KMS-11 (cell line): ENCODE results near the gene ZC3H13.

Experiments used
- H2AFZ ChIP-seq: fragments of 200-600 bp; sonication (generic); 2 replicates; pipeline ENCODE4 v1.6.1; 2016; ENCODE audit warnings: antibody characterized with exemption, mixed run types, low read depth
- H3K27ac ChIP-seq: fragments of 200-600 bp; sonication (generic); 2 replicates; pipeline ENCODE4 v1.6.1; 2016; ENCODE audit warnings: mild to moderate bottlenecking, mixed run types
- H3K27me3 ChIP-seq: fragments of 200-600 bp; sonication (generic); 2 replicates; pipeline ENCODE4 v1.6.1; 2017; ENCODE audit warnings: mild to moderate bottlenecking, low read depth, mixed run types, moderate library complexity; ENCODE audit not compliant: insufficient read depth
- H3K36me3 ChIP-seq: fragments of 200-600 bp; sonication (generic); 2 replicates; pipeline ENCODE4 v1.6.1; 2017; ENCODE audit warnings: mild to moderate bottlenecking, mixed run types; ENCODE audit not compliant: insufficient read depth
- H3K4me1 ChIP-seq: fragments of 200-600 bp; sonication (generic); 2 replicates; pipeline ENCODE4 v1.6.1; 2016; ENCODE audit warnings: mild to moderate bottlenecking, low read depth, mixed run types; ENCODE audit not compliant: poor library complexity, severe bottlenecking
- H3K4me2 ChIP-seq: fragments of 200-600 bp; sonication (generic); 2 replicates; pipeline ENCODE4 v1.7.0; 2016; ENCODE audit warnings: mild to moderate bottlenecking, mixed run types
- H3K4me3 ChIP-seq: fragments of 200-600 bp; sonication (generic); IDR thresholded peaks from 2 replicates; pipeline ENCODE4 v1.6.1; 2017; ENCODE audit warnings: low read depth, low read length, mixed read lengths; ENCODE audit not compliant: insufficient read depth
- H3K79me2 ChIP-seq: fragments of 200-600 bp; sonication (generic); 2 replicates; pipeline ENCODE4 v1.6.1; 2016; ENCODE audit warnings: low read depth, mixed run types; ENCODE audit not compliant: insufficient read depth
- H3K9ac ChIP-seq: fragments of 200-600 bp; sonication (generic); 2 replicates; pipeline ENCODE4 v1.6.1; 2016; ENCODE audit warnings: mild to moderate bottlenecking, mixed run types
- H4K20me1 ChIP-seq: fragments of 200-600 bp; sonication (generic); 2 replicates; pipeline ENCODE4 v1.6.1; 2016; ENCODE audit warnings: mild to moderate bottlenecking, mixed run types; ENCODE audit not compliant: insufficient read depth
- TF ChIP-seq, protein P1 (sequence below): fragments of 200-600 bp; sonication (generic); conservative IDR thresholded peaks from 2 replicates; pipeline ENCODE4 v1.6.1; 2017; ENCODE audit warnings: low read depth, mild to moderate bottlenecking, antibody characterized with exemption, low read length, moderate library complexity, mixed read lengths

Gene ZC3H13

DNA sequence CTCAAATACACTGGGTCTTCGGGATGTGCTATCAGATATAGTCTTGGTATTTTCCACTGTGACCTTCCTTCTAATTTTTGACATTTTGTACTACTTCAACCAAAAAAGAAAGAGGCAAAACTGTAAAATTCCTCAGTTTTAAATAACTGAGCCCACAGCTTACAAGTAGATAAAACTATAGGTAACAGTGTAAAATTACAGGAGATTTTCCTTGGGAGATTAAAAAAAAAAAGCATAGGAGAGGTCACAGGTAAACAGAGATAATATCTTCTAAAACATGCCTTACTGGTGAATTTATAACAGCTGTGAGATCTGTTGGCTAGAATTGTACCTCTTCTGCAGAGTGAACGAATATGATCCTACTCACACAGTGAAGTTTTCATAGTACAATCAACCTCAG lies 7.1 kb downstream of the ZC3H13 start:
- peaks cover 42% of the 10 kb centered on the region for H3K79me2 ChIP-seq
- H3K27me3 ChIP-seq = no peaks in the 10 kb centered on the region
- H3K4me2 ChIP-seq = no peak overlapping the region
- H2AFZ ChIP-seq = no peak overlapping the region
- H3K4me1 ChIP-seq = peaks cover 10% of the 10 kb centered on the region
- no peak overlapping the region for H3K4me3 ChIP-seq
- H3K36me3 ChIP-seq = no peaks in the 10 kb centered on the region
- no peak overlapping the region for H3K27ac ChIP-seq
- TF ChIP-seq, protein P1, sequence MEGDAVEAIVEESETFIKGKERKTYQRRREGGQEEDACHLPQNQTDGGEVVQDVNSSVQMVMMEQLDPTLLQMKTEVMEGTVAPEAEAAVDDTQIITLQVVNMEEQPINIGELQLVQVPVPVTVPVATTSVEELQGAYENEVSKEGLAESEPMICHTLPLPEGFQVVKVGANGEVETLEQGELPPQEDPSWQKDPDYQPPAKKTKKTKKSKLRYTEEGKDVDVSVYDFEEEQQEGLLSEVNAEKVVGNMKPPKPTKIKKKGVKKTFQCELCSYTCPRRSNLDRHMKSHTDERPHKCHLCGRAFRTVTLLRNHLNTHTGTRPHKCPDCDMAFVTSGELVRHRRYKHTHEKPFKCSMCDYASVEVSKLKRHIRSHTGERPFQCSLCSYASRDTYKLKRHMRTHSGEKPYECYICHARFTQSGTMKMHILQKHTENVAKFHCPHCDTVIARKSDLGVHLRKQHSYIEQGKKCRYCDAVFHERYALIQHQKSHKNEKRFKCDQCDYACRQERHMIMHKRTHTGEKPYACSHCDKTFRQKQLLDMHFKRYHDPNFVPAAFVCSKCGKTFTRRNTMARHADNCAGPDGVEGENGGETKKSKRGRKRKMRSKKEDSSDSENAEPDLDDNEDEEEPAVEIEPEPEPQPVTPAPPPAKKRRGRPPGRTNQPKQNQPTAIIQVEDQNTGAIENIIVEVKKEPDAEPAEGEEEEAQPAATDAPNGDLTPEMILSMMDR = no peak
- no peaks in the 10 kb centered on the region for H4K20me1 ChIP-seq
- no peak overlapping the region for H3K9ac ChIP-seq

DNA sequence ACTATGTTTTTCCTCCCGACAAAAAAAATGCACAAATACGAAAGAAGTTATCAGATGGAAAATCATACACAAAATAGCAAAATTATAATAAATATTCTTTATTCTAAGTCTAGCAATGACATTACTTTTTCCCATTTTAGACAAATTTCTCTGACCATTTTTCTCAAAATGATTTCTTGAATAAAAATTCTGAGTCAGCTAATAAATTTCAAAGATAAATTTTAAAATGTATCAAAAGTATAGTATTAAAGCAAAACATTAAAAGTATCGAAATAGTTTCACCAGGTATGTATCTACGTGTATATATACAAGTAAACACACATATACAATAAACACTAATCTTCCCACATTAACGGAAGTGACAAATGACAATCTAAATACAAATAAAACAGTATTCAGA lies 8.9 kb downstream of the ZC3H13 start:
- TF ChIP-seq, protein P1 = no peak
- Histone ChIP-seq H3K4me2 (no peak overlapping the region), H3K4me3 (no peak overlapping the region), H3K9ac (no peak overlapping the region), H3K4me1 (no peaks in the 10 kb centered on the region), H3K27me3 (no peaks in the 10 kb centered on the region), H3K36me3 (no peaks in the 10 kb centered on the region), H2AFZ (no peak overlapping the region), H3K27ac (no peak overlapping the region), H4K20me1 (no peaks in the 10 kb centered on the region), H3K79me2 (peaks cover 25% of the 10 kb centered on the region; the same call in 1 of the 2 replicates)

DNA sequence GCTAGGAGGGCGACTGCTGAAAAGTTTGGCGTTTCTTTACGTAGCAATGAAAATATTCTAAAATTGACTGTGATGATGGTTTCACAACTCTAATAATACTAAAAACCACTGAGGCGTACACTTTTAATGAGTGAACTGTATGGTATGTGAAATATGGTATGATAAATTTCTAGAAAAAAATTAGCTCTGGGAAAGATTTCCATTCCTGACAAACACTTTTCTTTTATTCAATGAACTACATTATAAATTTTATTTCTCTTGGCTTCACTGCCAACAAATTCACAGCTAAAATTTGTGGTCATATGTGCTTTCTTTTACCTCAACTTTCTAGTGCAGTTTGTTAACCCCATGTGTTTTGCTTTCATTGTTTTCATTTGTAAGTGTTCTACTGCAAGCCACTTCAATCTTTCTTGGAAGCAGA lies 11.1 kb downstream of the ZC3H13 start:
- no peak overlapping the region for H3K9ac ChIP-seq
- no peak overlapping the region for H2AFZ ChIP-seq
- H3K79me2 ChIP-seq = peaks cover 13% of the 10 kb centered on the region; the same call in 1 of the 2 replicates
- H3K4me1 ChIP-seq = no peaks in the 10 kb centered on the region
- no peaks in the 10 kb centered on the region for H4K20me1 ChIP-seq
- H3K4me3 ChIP-seq = no peak overlapping the region
- H3K27me3 ChIP-seq = no peaks in the 10 kb centered on the region
- H3K4me2 ChIP-seq = no peak overlapping the region
- TF ChIP-seq, protein P1 = no peak
- no peaks in the 10 kb centered on the region for H3K36me3 ChIP-seq
- no peak overlapping the region for H3K27ac ChIP-seq

DNA sequence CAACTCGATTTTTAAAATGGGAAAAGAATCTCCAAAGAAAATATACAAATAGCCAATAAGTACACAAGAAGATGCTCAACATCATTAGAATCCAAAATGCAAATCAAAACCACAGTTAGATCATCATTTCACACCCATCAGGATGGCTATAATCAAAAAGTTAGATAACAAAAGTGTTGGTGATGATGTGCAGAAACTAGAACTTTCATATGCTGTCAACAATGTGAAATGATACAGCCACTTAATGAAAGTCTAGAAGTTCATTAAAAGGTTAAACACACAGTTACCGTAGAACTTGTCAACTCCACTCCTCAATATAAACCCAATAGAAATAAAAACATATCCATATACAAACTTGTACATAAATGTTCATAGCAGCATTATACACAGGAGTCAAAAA lies 11.8 kb downstream of the ZC3H13 start:
- Histone ChIP-seq H3K4me1 (no peaks in the 10 kb centered on the region), H4K20me1 (no peaks in the 10 kb centered on the region), H3K27me3 (no peaks in the 10 kb centered on the region), H3K36me3 (no peaks in the 10 kb centered on the region), H2AFZ (no peak overlapping the region), H3K27ac (no peak overlapping the region), H3K9ac (no peak overlapping the region), H3K4me2 (no peak overlapping the region), H3K4me3 (no peak overlapping the region), H3K79me2 (peaks cover 13% of the 10 kb centered on the region; the same call in 1 of the 2 replicates)
- TF ChIP-seq, protein P1 = no peak
